Stimulated activated naive CD4-positive, alpha-beta T cell treated with Interleukin-2 at 50 U/mL for 16 hours (primary cell): Measurements from ENCODE around the gene VSIG10L.

Experiments
- DNase-seq: peaks from one replicate; lab custom pipeline; 2025; lab: John Stamatoyannopoulos, UW

VSIG10L gene

GRCh38 chr19:51317968-51318367 is 24.0 kb downstream of the VSIG10L start:
- no peak for DNase-seq

- no peak for DNase-seq
Observed at GRCh38 chr19:51317376-51317775, 24.6 kb downstream of the VSIG10L start.

- no peak for DNase-seq
Observed at GRCh38 chr19:51316688-51317087, 25.3 kb downstream of the VSIG10L start.

- no peak for DNase-seq
Observed at GRCh38 chr19:51311351-51312257, 30.3 kb downstream of the VSIG10L start, which contains the start of gene IGLON5. IGLON5 (plus strand) TSS chr19:51311644; CDS start chr19:51311848, 204 bp downstream.

- no peak for DNase-seq
Observed at GRCh38 chr19:51305479-51305878, 36.5 kb downstream of the VSIG10L start.

GRCh38 chr19:51301266-51301665 is 40.7 kb downstream of the VSIG10L start:
- no peak for DNase-seq

- DNase-seq = no peak
Observed at GRCh38 chr19:51297406-51297805, 44.5 kb downstream of the VSIG10L start.

GRCh38 chr19:51296336-51297093 is 45.4 kb downstream of the VSIG10L start:
- no peak for DNase-seq

GRCh38 chr19:51295382-51296126 is 46.4 kb downstream of the VSIG10L start:
- DNase-seq = no peak

- DNase-seq = no peak
Observed at GRCh38 chr19:51294977-51295375, 47.0 kb downstream of the VSIG10L start.

GRCh38 chr19:51294211-51294976 is 47.5 kb downstream of the VSIG10L start:
- DNase-seq = no peak

GRCh38 chr19:51293571-51294210 is 48.2 kb downstream of the VSIG10L start:
- DNase-seq = no peak

- no peak for DNase-seq
Observed at GRCh38 chr19:51292971-51293370, 49.0 kb downstream of the VSIG10L start.

GRCh38 chr19:51289635-51290034 is 52.3 kb downstream of the VSIG10L start:
- no peak for DNase-seq

GRCh38 chr19:51285682-51286081 is 56.3 kb downstream of the VSIG10L start:
- no peak for DNase-seq

- no peak for DNase-seq
Observed at GRCh38 chr19:51282335-51282734, 59.6 kb downstream of the VSIG10L start.
